Measurements from ENCODE around the gene PLXNA4.

Gene PLXNA4

GRCh38 chr7:132446666-132447278 lies 129.5 kb downstream of the PLXNA4 start:
- DNase-seq (ENCODE audit: low read depth in 4 of 4, low spot score in 1 of 4) = no peak

GRCh38 chr7:132446260-132446659 lies 130.0 kb downstream of the PLXNA4 start:
- no peak for DNase-seq (ENCODE audit: low read depth in 4 of 4, low spot score in 1 of 4)

GRCh38 chr7:132443761-132444520 lies 132.3 kb downstream of the PLXNA4 start:
- DNase-seq (ENCODE audit: low read depth in 4 of 4, low spot score in 1 of 4) = no peak

GRCh38 chr7:132441935-132442334 lies 134.3 kb downstream of the PLXNA4 start:
- no peak for DNase-seq (ENCODE audit: low read depth in 4 of 4, low spot score in 1 of 4)

DNA sequence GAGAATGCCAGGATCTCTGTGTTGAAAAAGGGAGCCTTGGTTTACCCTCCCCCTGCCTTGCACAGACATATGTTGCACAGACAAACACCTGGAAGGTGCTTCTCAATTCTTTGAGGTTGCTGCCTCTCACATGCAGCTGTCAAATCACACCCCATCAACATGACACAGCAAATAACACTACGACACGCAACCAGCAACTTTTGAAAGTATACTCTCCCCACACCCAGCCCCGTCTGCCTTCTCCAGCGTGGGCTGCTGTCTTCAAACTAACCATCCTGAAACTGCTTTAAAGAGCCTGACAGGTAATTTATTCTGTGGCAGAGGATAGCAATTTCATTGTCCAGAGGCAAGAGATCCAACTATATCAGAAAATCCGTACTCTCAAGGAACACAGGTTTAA lies 136.1 kb downstream of the PLXNA4 start:
- no peak for DNase-seq (ENCODE audit: low read depth in 4 of 4, low spot score in 1 of 4)

DNA sequence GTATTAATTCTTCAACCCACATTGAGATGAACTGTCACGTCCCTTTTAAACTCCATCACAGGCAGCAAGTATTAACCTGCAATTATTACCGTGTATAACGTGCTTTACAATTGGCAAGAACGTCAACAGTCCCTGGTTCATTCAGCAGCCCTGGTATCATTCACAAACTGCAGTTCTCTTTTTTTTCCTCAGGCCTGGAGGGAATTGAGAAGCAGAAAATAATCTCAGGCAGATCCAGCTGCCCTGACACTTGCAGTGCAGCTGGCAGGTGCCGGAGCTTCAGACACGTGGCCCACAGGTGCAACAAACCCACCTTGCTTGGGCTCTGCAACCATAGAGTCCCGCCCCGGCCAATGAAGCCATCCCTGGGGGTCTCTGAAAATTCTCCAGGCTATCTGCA lies 137.3 kb downstream of the PLXNA4 start:
- DNase-seq (ENCODE audit: low read depth in 4 of 4, low spot score in 1 of 4) = no peak

DNA sequence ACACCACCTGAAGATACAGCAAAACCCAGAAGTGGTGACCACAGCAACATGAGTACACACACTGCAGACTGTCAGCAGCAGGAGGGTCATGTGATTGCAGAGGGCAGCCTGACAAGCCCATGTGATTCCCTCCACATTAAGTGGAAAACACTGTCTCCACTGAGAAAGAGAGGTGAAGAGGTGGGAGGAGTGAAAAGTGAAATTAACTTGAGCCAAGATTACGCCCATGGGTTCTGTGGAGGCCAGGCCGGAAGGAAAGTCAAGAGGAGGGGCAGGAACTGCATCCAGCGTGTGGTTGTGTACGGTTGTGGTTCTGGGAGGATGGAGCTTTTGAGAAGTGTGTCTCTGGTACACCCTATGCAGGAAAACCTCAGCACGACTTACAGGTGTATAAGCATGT lies 138.5 kb downstream of the PLXNA4 start:
- no peak for DNase-seq (ENCODE audit: low read depth in 4 of 4, low spot score in 1 of 4)

- DNase-seq (ENCODE audit: low read depth in 4 of 4, low spot score in 1 of 4) = no peak
Measured at GRCh38 chr7:132436121-132436520, 140.1 kb downstream of the PLXNA4 start.

DNA sequence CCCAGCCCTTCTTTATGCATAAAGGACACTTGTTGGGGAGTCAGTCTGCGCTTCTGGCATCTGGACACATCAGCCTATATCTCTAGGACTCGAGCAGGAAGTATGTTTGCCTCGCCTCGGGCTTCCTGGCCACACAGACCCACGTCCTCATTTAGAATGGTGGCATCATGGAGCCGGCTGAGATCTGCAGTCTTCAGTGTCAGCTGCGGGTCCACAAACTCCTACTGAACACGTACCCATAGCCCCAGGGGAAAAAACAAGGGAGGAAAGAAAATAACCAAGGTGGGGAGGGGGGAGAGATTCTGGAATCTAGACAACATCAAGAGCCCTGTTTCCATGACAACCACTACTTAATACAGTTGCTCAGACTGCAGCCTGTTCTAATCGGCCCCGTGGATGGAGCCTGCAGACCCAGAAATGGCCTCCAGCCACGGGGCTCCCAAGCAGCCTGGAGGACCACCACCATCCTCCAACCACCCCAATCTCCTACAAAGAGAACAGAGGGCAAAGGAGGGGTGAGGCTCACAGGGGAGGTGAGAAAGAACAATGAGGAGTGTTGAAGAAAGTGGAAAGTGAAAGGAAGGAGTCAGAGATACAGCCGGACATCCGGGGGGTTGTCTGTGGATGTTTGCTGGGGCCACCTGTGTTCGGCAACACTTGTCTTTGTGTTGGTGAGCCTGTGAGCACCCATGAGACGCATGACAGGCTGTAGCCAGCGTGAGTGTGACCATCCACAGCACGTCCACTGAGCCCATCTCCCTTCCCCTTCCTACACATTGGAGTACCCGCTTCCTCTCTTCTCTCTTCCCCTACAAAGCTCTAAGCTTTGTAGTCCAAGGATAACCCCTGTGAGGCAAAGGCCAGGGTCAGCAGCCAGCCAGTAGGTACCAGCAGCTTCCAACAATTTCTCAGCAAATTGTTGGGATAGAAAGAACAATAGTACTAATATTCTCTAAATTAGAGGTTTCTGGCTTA lies 141.0 kb downstream of the PLXNA4 start:
- no peak for DNase-seq (ENCODE audit: low read depth in 4 of 4, low spot score in 1 of 4)

DNA sequence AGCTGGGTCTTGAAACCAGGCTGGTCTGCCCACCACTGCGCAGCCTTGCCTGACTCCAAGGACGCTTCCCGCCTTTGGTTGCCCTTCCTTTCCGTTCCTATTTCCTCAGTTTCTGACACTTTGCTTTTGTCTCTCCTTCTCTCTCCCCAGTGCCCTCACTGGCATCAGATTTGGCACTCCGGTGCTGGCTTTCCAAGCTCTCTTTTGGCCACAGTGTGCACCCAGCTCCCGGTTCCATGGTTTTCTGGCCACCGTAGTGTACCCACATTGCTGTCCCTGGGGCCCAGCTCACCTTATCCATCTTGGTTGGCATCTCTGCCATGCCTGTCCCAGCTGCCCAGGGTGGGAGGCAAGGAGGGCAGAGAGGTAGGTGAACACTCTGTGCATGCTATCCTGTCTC lies 142.2 kb downstream of the PLXNA4 start:
- no peak for DNase-seq (ENCODE audit: low read depth in 4 of 4, low spot score in 1 of 4)

GRCh38 chr7:132433301-132433700 lies 143.0 kb downstream of the PLXNA4 start:
- no peak for DNase-seq (ENCODE audit: low read depth in 4 of 4, low spot score in 1 of 4)

- DNase-seq (ENCODE audit: low read depth in 4 of 4, low spot score in 1 of 4) = no peak
Measured at GRCh38 chr7:132430861-132431822, 145.1 kb downstream of the PLXNA4 start.

DNA sequence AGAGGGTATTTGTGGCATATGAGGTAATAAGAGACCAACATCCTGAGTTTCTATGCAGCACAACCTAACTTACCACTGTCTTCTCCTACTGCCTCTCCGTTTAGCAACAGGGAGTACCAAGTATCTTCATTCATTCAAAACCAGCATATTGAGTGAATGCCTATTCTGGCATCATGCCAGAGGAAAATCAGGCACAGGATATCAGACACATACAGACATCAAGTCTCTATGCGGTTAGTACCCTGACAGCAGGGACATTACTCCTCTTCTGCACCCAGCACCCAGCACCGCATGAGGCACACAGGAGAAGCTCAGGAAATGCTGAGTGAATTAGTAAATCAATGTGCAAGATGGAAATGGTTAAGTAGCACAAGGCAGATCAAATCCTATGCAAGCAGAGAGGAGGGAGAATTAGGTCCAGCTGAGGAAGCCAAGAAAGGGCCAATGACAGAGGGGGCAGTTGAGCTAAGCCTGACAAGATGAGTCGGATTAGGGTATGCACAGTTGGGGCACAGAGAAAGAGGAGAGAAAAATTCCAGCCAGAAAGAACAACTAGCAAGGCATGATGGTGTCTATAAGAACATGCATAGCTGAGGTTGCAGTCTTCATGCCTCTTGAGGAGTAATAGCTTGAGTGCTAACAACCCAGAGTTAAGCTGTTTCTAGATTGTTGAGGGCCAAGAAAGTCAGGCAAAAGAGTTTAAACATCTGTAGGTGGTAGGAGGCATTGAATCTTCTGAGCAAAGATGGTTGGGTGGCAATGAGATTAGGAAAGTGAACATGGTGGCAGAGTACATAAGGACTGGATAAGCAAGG lies 146.0 kb downstream of the PLXNA4 start:
- DNase-seq (ENCODE audit: low read depth in 4 of 4, low spot score in 1 of 4) = no peak

- no peak for DNase-seq (ENCODE audit: low read depth in 4 of 4, low spot score in 1 of 4)
Measured at GRCh38 chr7:132429181-132429580, 147.1 kb downstream of the PLXNA4 start.

DNA sequence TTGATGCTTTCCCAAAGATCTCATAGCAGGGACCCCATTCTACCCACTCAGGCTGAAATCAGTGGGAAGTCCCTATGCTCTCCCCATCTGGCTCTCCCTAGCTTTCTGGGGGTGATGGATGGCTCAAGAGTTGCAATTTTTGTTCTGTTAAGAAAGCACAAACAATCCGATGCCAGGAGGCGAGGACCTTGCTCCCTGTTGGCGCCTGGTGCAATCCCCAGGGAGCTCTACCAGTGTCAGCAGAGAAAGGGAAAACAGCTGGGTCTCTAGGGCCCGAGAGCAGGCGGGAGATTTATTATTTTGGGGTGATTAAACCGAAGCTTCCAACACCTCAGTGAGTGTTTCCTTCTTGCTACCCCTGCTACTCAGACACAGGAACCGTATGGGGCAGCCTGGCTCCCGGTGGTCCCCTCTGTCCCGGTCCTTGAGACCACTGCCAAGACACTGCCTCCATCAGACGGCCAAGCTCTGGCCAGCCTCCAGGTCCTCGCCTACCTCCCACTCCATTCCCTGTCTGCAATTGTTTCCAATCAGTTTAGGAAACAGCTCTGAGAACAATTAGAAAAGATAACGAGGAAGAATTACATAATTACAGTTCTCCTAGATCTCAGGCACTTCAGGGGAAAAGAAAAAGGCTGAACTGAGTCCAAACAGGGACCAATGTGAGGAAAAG lies 147.9 kb downstream of the PLXNA4 start:
- no peak for DNase-seq (ENCODE audit: low read depth in 4 of 4, low spot score in 1 of 4)

- no peak for DNase-seq (ENCODE audit: low read depth in 4 of 4, low spot score in 1 of 4)
Measured at GRCh38 chr7:132425942-132426341, 150.3 kb downstream of the PLXNA4 start.

GRCh38 chr7:132424821-132425724 lies 151.2 kb downstream of the PLXNA4 start:
- DNase-seq (ENCODE audit: low read depth in 4 of 4, low spot score in 1 of 4) = no peak

DNA sequence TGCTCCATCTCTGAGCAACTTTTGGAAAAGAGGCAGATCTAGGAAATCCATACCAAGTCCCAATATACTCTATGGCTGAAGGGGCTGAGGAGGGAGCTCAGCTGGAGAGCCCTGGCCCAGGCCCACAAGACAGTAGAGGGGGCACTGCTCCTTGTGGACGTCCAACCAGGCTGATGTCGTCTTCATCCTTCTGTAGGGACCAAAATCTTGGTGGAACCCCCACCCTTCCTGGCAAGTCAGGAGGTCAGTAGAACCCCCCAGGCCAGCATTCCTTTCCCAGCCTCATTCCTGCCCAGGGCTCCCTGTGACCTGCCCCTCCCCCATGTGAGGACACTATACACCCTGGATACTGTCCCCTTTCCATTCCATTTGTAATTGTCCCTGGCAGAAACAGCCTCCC lies 152.0 kb downstream of the PLXNA4 start:
- no peak for DNase-seq (ENCODE audit: low read depth in 4 of 4, low spot score in 1 of 4)

Measured in stimulated activated CD4-positive, alpha-beta T cell treated with anti-CD3 and anti-CD28 coated beads, Interleukin-1b, Interleukin-23, amount 100 ng/mL, for 24 hours (primary cell).